LHCN-M2 (cell line): Measurements from ENCODE around the gene DSPP. TPM values are rescaled to one million over a fixed set of nuclear protein-coding genes. Genes with fewer than 3 reads are reported as not detected.
A peak's percentile ranks its signal among the peaks of the same experiment; 100 is the strongest.

ENCODE experiments used
- DNase-seq: peaks from one replicate; pipeline ENCODE4 v3.0.0-alpha.2; 2012; ENCODE audit warnings: low read depth
- total RNA-seq: library from RNA; depleted of rRNA; stranded (reverse); fragments of >200 nt; gene quantifications from 2 replicates; pipeline ENCODE4 v1.2.3, GENCODE V29; 2014; rRNA removed

Gene DSPP
- total RNA-seq, 1 experiment from 2014 or later = not detected

GRCh38 chr4:87631668-87632067 is 23.3 kb downstream of the DSPP start:
- DNase-seq = no peak

DNA sequence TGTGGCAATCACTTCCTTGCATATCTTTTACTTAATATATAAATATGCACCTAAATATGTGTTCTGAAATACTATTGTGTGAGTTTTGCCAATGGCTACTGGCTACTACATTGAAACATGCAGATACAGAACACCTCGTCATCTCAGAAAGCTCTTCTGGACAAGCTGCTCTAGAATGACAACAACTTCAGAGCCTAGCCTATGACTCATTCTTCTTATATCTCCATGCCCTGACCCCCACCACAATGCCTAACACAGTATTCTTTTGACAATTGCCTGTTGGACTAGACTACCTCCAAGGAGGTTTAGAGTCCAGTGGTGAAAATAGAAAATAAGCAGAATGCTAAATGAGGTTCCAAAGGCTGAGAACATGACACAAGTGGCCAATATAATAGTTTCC is 24.1 kb downstream of the DSPP start:
- no peak for DNase-seq

DNA sequence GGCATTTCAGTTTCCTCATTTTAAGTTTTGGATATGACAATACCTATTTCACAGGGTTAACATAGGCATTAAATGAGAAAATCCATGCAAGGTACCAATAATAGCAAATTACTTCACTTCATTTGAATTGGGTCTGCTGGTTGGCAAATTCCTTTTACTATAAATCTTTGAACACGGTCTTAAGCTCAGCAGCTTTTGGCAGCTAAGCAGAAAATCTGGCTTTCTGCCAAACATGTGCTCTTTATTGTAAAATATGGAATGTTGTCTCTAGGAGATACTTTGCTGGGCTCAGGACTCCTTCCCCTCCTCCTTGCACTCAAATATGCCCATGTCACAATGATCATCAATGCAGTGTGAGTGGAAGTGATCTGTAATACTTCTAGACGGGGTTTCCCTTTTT is 24.9 kb downstream of the DSPP start:
- peak; percentile 22 for DNase-seq

DNA sequence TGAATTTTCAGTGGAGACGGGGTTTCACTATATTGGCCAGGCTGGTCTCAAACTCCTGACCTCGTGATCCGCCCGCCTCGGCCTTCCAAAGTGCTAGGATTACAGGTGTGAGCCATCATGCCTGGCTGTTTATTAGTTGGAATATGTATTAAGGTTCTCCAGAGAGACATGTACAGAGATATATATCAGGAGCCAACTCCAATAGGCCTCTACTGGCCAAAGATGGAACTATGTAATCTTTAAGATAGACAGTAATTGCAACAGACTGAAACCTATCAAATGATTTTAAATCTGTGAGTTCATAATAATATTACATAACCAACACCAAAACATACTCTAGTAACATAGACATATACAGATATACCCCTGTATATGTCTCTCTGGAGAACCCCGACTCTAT is 36.0 kb downstream of the DSPP start:
- DNase-seq = no peak

DNA sequence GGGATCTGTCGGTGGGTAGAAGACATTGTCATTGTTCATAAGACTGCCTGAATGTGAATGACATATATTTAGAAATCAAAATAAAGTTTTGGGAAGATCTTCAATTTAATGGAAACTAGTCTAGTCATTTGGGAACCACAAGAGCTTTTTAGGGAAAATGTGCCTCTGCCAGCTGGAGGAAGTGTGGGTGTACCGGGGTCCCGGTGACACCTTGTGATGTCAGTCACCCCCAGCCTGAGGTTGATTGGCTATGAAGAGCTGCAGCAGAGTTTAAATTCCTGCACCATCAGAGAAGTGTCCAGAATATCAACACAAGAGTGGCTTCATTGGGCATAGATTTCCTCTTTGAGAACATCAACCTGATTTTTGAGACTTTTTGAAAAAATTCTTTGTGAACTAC is 41.7 kb downstream of the DSPP start, which contains the start of gene DMP1:
DMP1 (plus strand) TSS at position 301 of the 400 bp plus-strand sequence. CDS start 6,213 bp downstream, outside the sequence.
- no peak for DNase-seq

DNA sequence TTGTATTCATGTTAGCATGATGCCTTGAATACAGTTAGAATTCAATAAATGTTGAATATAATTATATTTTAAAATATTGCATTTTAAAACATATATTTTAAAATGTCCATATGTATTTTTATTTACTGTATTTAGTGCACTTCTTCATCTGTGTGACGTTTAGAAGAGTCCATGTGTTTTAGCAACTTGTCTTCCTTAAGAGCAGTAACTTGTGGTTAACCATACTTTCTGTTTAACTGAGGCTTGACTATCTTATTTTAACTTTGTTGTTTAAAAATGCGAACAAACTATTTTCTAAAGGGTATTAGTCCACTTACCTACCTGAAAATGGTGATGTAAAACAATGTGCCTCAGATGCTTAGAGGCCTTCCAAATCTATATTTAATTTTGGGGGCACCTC is 42.6 kb downstream of the DSPP start:
- DNase-seq = no peak

- no peak for DNase-seq
Observed at GRCh38 chr4:87651941-87652340, 43.6 kb downstream of the DSPP start.

DNA sequence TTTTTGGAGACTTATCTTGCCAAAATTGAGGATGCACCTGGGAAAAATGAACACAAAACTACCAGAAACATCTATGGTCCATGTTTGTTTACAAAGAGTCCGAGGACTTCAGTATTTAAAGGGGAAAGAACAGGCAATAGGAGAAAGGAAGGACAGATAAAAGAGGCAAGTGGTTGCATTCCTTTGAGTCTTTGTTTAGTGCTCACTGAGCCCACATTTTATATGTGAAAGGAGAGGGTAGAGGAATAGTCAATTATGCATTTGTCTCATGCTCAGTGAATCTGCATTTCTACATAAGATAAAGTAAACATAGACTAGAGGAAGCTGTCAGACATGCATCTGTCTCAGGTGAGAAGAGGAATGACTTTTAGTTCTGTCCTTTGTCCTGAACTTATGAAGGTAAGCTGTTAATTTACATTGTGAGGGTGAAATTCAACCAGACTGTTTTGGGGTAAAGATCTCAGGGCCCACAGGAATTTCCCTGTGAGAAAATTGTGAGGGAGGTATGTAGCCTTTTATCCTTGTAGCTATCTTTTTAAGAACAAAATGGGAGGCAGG is 46.2 kb downstream of the DSPP start:
- no peak for DNase-seq

GRCh38 chr4:87657525-87657924 is 49.2 kb downstream of the DSPP start:
- DNase-seq = peak; percentile 63

DNA sequence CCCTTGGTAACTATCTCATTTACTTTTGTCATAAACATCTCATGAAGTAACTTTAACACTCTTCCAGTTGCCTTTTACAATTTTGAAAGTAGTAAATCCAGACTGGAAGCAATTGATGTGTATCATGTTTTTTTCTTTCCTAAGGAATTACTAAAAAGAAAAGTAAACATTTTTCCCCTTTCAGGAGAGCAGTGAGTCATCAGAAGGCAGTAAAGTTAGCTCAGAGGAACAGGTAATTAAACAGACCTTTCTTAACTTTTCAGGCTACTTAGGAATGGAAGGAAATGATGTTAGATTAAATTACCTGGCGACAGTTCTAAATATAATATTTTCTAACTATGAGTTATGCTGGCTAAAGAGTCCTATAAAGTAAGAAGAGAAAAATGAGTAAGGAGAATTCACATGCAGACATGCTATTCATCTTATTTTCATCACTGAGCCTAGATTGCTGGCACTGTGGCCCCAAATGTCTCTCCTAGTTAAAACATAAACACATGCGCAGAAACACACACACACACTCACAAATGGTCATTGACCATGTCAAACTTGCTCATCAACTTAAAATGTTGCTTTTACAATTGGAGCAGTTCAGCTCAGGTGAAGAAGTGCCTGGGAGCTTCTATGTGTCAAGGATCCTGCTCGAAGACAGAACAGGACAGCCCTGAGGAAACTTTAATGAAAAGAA is 51.1 kb downstream of the DSPP start:
- no peak for DNase-seq

GRCh38 chr4:87662871-87663270 is 54.5 kb downstream of the DSPP start:
- no peak for DNase-seq

Other genes starting within 250 kb of the DSPP start
- 30.5 and 32.4 TPM in 2 replicates for gene HSD17B11, start 217.3 kb upstream of the DSPP start, total RNA-seq
- 8.4 and 11.8 TPM in 2 replicates for gene NUDT9, start 186.0 kb upstream of the DSPP start, total RNA-seq
- not detected in 2 replicates for gene SPARCL1, start 79.2 kb upstream of the DSPP start, total RNA-seq
- gene DMP1, start 41.8 kb downstream of the DSPP start, total RNA-seq = not detected in 2 replicates
- not detected in 2 replicates for gene IBSP, start 191.0 kb downstream of the DSPP start, total RNA-seq
- not detected in 2 replicates for gene MEPE, start 224.4 kb downstream of the DSPP start, total RNA-seq